Bronchial epithelial cell (primary cell): ENCODE data around the gene AATK. TPM values are rescaled to one million over a fixed set of nuclear protein-coding genes. Genes with fewer than 3 reads are reported as not detected.
A peak's percentile ranks its signal among the peaks of the same experiment; 100 is the strongest.

Source experiments
- DNase-seq: peaks from one replicate; pipeline ENCODE4 v3.0.0-alpha.2; 2010; ENCODE audit warnings: low read depth
- FAIRE-seq: peaks from 2 replicates; lab custom pipeline; 2011; peaks lifted over from hg19 to GRCh38; lab: Jason Lieb, UNC
- H3K27me3 ChIP-seq: 2 replicates; pipeline ENCODE4 v1.5.1; 2011; ENCODE audit warnings: low read length; ENCODE audit not compliant: control insufficient read depth, insufficient read depth
- H3K36me3 ChIP-seq: 2 replicates; pipeline ENCODE4 v1.5.1; 2011; ENCODE audit warnings: low read length; ENCODE audit not compliant: control insufficient read depth, insufficient read depth
- H3K4me3 ChIP-seq: 2 replicates; pipeline ENCODE4 v1.5.1; 2011; ENCODE audit warnings: mild to moderate bottlenecking, low read depth, low read length, control low read depth
- total RNA-seq: library from RNA; depleted of rRNA; stranded (reverse); fragments of >200 nt; gene quantifications from 2 replicates; pipeline ENCODE4 v1.2.1, GENCODE V29; 2014
- TF ChIP-seq, protein P1 (sequence below): IDR thresholded peaks from 2 replicates; pipeline ENCODE4 v1.5.1; 2011; ENCODE audit warnings: mild to moderate bottlenecking, moderate library complexity, low read length, control low read depth, inconsistent platforms; ENCODE audit not compliant: insufficient read depth, severe bottlenecking

The AATK gene
- total RNA-seq, 1 donor from 2014 or later = 0.79 TPM

DNA sequence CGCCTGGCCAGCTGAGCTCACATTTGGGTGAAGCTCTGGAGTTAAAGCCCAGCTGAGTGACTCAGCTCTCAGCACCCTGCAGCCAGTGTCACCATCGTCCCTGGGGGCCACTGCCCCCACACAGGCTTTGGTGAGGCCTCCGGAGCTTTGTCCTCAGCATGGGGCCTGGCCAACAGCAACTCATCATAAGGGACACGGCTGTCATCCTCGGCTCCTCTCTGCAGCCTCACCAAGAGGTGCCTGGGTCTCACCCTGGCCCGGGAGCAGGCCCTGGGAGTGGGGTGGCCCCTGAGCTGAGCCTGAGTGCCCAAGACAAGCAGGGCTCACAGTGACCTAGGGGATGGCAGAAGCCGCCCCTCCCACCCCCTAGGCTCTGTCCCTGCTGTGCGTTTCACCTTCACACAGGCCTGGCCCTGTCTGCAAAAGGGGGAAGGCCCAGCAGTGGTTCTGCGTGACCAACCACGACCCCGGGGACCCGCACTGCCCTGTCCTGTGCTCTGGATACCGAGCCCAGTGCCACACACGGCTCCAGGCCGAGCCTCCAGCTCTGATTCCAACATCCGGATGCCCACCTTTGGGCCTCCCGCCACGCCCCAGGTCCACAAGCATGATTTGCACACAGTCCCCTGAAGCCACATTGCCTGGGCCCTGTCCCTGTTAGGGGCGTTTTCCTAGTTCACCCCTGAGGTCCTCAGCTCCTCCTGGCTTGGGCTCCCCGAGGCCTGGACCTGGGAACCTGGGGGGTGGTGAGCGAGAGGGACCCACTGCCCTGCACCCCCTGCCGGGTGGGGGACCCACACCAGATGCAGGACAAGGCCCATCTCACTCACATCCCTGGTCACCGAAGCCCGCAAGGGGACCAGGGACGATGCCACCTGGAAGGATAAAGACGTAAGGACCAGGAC, 21.8 kb upstream of the AATK start:
- Histone ChIP-seq H3K27me3 (no peaks in the 10 kb centered on the region), H3K36me3 (no peaks in the 10 kb centered on the region), H3K4me3 (no peak overlapping the region)
- DNase-seq (no peak), FAIRE-seq (no peak)
- TF ChIP-seq, protein P1, sequence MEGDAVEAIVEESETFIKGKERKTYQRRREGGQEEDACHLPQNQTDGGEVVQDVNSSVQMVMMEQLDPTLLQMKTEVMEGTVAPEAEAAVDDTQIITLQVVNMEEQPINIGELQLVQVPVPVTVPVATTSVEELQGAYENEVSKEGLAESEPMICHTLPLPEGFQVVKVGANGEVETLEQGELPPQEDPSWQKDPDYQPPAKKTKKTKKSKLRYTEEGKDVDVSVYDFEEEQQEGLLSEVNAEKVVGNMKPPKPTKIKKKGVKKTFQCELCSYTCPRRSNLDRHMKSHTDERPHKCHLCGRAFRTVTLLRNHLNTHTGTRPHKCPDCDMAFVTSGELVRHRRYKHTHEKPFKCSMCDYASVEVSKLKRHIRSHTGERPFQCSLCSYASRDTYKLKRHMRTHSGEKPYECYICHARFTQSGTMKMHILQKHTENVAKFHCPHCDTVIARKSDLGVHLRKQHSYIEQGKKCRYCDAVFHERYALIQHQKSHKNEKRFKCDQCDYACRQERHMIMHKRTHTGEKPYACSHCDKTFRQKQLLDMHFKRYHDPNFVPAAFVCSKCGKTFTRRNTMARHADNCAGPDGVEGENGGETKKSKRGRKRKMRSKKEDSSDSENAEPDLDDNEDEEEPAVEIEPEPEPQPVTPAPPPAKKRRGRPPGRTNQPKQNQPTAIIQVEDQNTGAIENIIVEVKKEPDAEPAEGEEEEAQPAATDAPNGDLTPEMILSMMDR = no peak

DNA sequence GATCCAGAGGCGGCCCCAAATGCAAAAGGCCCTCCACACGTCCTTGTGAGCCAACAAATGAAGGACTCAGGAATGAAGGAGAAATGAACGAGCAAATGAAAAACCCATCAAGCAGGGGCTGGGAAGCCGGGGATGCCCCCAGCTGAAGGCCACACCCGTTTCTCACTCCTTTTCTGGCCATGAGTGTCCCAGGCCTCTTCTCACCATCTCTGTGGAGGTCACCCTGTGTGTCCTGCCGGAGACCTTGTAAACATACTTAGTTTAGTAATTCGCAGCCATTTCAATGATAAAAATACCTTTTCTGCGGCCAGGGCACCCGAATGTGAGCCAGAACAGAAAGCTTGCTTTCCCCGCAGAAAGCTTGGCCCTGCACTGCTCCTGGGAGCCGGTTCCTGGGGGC, 21.1 kb upstream of the AATK start:
- Histone ChIP-seq H3K4me3 (no peak overlapping the region), H3K36me3 (no peaks in the 10 kb centered on the region), H3K27me3 (no peaks in the 10 kb centered on the region)
- DNase-seq = no peak
- TF ChIP-seq, protein P1 = no peak
- FAIRE-seq = no peak

DNA sequence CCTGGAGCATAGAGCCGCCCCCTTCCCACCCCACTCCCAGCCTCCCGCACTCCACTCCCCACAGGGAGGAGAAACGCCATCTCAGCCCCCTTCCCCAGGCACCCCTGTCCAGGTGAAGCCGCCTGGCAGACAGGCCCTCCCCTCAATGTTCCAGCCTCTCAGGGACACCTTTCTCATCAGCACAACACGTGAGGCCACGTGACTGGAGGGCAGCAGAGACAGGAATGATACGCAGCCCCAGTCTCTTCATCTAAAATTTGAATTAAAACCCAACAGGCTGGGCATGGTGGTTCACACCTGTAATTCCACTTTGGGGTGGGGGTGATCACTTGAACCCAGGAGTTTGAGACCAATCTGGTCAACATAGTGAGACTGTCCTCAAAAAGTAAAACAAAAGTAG, 20.2 kb upstream of the AATK start:
- FAIRE-seq = no peak
- no peak for DNase-seq
- Histone ChIP-seq H3K4me3 (no peak overlapping the region), H3K27me3 (no peaks in the 10 kb centered on the region), H3K36me3 (no peaks in the 10 kb centered on the region)
- TF ChIP-seq, protein P1 = no peak

DNA sequence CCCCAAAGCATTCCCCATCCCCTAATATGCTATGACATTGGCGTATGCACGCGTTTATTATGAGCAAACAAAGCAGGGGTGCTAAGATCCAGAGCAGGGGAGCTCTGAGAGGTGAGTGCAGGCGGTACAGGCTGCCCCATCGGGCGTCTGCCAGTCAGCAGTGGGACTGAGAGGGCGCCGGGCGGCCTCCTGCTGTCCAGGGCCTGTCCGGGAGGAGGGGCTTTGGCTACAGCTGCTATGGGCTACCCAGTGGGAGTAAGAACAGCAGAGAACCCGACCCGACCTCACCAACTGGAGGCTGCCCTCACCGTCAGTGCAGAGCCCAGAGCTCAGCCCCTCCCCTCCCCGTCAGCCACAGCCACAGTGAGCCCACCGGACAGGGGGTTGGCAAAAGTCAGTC, 18.5 kb upstream of the AATK start:
- H3K27me3 ChIP-seq = peaks cover 1% of the 10 kb centered on the region
- no peaks in the 10 kb centered on the region for H3K36me3 ChIP-seq
- DNase-seq (no peak), FAIRE-seq (no peak)
- TF ChIP-seq, protein P1 = no peak
- no peak overlapping the region for H3K4me3 ChIP-seq

DNA sequence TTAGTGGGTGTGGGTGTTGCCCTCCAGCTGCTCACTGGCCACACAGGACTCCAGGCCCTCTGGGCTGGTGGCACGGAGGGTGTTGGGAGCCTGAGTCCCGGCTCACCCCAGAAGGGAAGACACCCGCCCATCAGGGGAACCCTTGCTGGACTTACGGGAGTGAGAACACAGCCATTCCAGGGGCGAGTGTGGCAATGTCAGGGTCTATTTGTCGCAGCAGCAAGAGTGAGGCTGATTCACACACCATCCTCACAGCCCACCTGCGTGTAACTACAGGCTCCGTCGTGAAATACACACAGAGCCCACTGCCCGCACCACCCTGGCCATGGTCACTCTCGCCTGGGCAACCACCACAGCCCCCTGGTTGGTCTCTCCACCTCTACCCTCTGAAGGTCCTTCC, 17.8 kb upstream of the AATK start:
- FAIRE-seq (peak; percentile 66), DNase-seq (no peak)
- H3K27me3 ChIP-seq = peaks cover 1% of the 10 kb centered on the region
- TF ChIP-seq, protein P1 = no peak
- H3K36me3 ChIP-seq = no peaks in the 10 kb centered on the region
- H3K4me3 ChIP-seq = no peak overlapping the region
